Activated T-helper 2 cell treated with anti-CD3 and anti-CD28 coated beads, Interferon-gamma antibody, Interleukin-2, Interleukin-4, amounts not matched to agents 10 μg/mL and 5 μg/mL and 100 μg/mL, durations not matched to agents 14 hours and 24 hours and 36 hours (primary cell): ENCODE data around the gene EGLN3. TPM values are rescaled to one million over a fixed set of nuclear protein-coding genes. Genes with fewer than 3 reads are reported as not detected.

Source experiments
- DNase-seq: peaks from one replicate; pipeline ENCODE4 v3.0.0; 2021; ENCODE audit warnings: low spot score
- H3K27ac Mint-ChIP-seq: one replicate; pipeline ENCODE4 v1.8.0; 2021; ENCODE audit warnings: mixed read lengths
- H3K27me3 Mint-ChIP-seq: one replicate; pipeline ENCODE4 v1.8.0; 2021; ENCODE audit warnings: low read depth, mixed read lengths
- H3K36me3 Mint-ChIP-seq: one replicate; pipeline ENCODE4 v1.8.0; 2021; ENCODE audit warnings: low read depth, mixed read lengths
- H3K4me1 Mint-ChIP-seq: one replicate; pipeline ENCODE4 v1.8.0; 2021; ENCODE audit warnings: low read depth, mixed read lengths
- H3K4me3 Mint-ChIP-seq: one replicate; pipeline ENCODE4 v1.8.0; 2021; ENCODE audit warnings: low read depth, mild to moderate bottlenecking, moderate library complexity, mixed read lengths
- H3K9me3 Mint-ChIP-seq: one replicate; pipeline ENCODE4 v1.8.0; 2021; ENCODE audit warnings: mixed read lengths
- intact Hi-C: fragments of 100-400 bp; cut with micrococcal nuclease; formaldehyde crosslinking; loops from one replicate; pipeline ENCODE4 v1.15.1; 2023
- total RNA-seq: library from RNA; stranded (reverse); gene quantifications from 2 replicates; pipeline ENCODE4 v1.2.3, GENCODE V29; 2022

Gene EGLN3
- total RNA-seq, 1 donor from 2014 or later: 16.0 TPM

DNA sequence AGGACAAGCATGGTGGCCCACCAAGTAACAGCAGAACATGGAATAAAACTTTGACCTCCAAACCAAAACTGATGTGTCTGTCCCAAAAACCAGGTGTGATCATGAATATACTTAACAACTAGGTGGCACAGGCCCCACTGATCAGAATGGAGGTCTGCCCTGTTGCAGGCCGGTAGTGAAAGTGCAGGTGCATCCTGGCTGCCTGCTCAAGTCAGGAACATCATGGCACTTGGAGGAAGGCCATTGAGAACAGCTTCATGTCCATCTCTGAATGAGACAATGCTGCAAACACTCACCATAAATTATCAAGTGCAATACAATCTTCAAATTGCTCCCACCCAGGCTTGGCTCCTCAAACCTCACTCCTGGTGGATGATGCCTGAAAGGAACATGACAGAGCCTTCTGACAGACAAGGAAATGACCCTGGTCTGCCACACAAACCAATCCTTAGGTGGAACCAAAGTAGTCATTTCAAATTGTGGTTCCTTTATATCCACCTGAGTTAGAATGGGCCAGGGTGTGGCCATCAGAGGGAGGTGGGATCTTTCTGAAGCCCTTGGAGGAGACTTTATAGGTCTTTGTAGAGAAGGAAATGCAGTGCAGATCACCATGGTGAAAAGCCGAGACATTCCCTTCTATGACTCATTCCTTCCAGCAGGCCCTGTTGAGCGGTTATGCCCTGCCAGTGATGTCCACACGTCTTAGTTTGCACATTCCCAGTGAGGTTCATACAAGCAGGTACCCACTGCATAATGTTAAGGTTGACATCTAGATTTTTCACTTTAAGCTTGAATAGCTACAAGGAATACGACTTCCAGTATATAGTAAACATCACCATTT lies 36.0 kb downstream of the EGLN3 start:
- Mint-ChIP-seq H3K27ac (no peak overlapping the region), H3K9me3 (no peaks in the 10 kb centered on the region)
- intact Hi-C loops: no loop called here

DNA sequence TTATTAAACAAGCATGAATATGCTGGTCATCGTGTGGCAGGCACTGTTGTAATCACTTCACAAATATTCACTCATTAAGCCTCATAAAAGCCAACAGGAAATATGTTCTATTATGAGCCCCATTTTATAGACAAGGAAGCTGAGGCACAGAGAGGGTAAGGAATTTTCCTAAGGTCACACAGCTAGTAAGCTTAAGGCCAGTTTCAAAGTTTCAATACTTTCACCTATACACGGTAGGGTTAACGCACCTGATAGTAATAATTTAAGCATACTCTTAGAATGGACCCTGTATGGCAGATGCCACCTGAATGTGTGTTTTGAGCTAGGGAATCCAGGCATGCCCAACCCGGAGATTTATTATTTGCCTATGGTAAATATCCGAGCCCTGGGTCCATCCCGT lies 39.8 kb downstream of the EGLN3 start:
- H3K36me3 Mint-ChIP-seq: no peaks in the 10 kb centered on the region
- intact Hi-C loops: no loop called here
- H3K27me3 Mint-ChIP-seq: peaks cover 14% of the 10 kb centered on the region
- H3K4me1 Mint-ChIP-seq: no peaks in the 10 kb centered on the region
- DNase-seq: no peak
- H3K9me3 Mint-ChIP-seq: no peaks in the 10 kb centered on the region
- H3K4me3 Mint-ChIP-seq: no peak overlapping the region
- H3K27ac Mint-ChIP-seq: no peak overlapping the region

More for the DNA sequence above, 36.0 kb downstream of the EGLN3 start:
- H3K4me1 Mint-ChIP-seq: peaks cover 23% of the 10 kb centered on the region
- no peak overlapping the region for H3K4me3 Mint-ChIP-seq
- peaks cover 12% of the 10 kb centered on the region for H3K36me3 Mint-ChIP-seq
- DNase-seq: no peak
- no peaks in the 10 kb centered on the region for H3K27me3 Mint-ChIP-seq

DNA sequence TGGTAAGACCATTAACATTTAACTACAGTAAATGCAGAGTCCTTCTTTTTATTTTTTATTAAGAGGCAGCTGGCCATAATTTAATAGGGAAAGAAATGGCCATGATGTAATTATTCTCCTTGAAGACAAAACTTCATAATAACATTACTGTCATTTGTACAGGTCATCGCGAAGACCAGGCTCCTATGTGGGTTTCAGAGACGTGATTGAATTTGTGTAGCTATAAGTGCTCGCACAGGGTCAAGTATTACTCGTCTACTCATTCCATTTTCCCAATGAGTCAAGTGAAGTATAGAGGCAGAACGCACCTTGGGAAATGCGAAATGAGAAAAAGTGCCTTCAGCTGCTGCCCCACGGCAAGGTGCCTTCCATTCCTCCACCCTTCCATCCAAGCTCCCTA lies 40.4 kb downstream of the EGLN3 start:
- H3K27ac Mint-ChIP-seq: no peak overlapping the region
- no peak overlapping the region for H3K4me3 Mint-ChIP-seq
- no peaks in the 10 kb centered on the region for H3K9me3 Mint-ChIP-seq
- no peaks in the 10 kb centered on the region for H3K4me1 Mint-ChIP-seq
- DNase-seq: no peak
- intact Hi-C loops: no loop called here
- H3K36me3 Mint-ChIP-seq: no peaks in the 10 kb centered on the region
- H3K27me3 Mint-ChIP-seq: peaks cover 18% of the 10 kb centered on the region

GRCh38 chr14:33909380-33910084 lies 41.3 kb downstream of the EGLN3 start:
- Mint-ChIP-seq H3K27me3 (peaks cover 27% of the 10 kb centered on the region), H3K36me3 (no peaks in the 10 kb centered on the region), H3K4me3 (no peak overlapping the region), H3K4me1 (no peaks in the 10 kb centered on the region), H3K27ac (no peak overlapping the region), H3K9me3 (no peaks in the 10 kb centered on the region)
- intact Hi-C loops: no loop called here
- DNase-seq: no peak

DNA sequence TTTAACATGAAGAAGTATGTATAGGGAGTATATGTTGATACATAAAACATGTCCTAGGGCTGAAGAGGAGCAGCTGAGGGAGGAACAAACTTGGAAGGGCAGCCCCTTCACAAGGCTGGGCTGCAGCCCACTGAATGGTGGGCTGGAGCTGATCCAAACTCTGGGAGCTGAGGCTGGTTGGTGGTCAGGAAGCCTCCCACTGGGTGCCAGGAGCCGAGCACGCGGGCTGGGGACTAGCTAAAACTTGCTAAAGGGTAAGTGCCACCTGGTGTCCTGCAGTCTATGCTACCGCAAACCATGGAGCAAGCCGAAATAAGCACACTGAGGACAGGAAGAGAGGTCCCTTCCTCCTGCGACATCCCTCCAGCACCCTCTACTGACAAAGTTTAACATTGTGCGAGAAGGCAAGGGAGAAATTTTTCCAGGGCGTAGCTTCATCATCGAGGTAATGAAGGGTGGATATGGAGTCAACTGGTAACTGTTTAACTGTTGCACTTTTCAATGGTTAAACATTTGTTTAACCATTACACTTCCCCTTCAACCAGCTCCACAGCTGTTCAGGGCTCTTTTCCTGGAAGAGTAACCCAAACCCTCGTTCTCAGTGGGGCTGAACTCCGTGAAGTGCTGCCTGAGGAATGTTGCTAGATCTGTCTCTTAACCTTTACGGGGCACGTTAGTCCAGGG lies 42.2 kb downstream of the EGLN3 start:
- Mint-ChIP-seq H3K27me3 (peaks cover 31% of the 10 kb centered on the region), H3K4me3 (no peak overlapping the region), H3K27ac (no peak overlapping the region), H3K9me3 (no peaks in the 10 kb centered on the region), H3K4me1 (no peaks in the 10 kb centered on the region), H3K36me3 (no peaks in the 10 kb centered on the region)
- no peak for DNase-seq
- intact Hi-C loops: no loop called here

DNA sequence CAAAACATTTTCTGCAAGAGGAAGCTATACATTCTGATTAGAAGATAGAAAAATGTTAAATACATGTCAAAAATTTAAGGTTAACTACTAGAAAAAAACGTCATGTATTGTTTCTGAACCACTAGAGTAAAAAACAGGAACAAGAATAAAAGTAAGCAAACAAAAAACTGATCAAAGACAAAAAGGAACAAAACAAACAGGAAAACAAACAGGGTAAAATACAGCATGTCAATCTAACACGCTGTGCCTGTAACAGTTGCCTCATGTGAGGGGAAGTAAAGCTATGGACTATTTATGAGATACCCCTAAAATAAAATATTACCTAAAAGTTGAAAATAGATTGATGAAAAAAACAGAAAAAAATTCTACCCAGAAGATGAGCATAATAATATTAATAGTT lies 43.9 kb downstream of the EGLN3 start:
- no peaks in the 10 kb centered on the region for H3K36me3 Mint-ChIP-seq
- H3K4me3 Mint-ChIP-seq: no peak overlapping the region
- DNase-seq: no peak
- intact Hi-C loops: no loop called here
- H3K27ac Mint-ChIP-seq: no peak overlapping the region
- H3K27me3 Mint-ChIP-seq: peaks cover 39% of the 10 kb centered on the region
- H3K9me3 Mint-ChIP-seq: peaks cover 5% of the 10 kb centered on the region
- peaks cover 5% of the 10 kb centered on the region for H3K4me1 Mint-ChIP-seq

DNA sequence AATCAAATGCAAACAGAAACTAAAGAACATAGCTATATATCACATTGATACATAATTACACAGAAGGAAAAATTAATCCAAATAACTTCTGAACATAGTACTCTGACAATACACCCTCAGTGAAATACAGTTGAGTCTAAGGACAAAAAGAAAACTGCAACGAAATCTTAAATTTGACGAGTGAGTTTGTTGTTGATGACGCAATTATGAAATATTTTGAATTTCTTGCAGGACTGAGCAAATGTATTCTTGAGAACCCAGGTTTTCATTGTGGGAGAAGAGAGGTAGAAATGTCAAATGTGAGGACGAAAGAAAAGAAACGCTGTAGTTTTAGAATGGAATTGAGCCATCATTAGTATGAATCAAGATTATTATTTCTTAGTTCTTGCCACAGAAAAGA lies 46.3 kb downstream of the EGLN3 start:
- no peak for DNase-seq
- Mint-ChIP-seq H3K9me3 (peaks cover 5% of the 10 kb centered on the region), H3K27me3 (peaks cover 37% of the 10 kb centered on the region), H3K4me1 (peaks cover 5% of the 10 kb centered on the region), H3K36me3 (no peaks in the 10 kb centered on the region), H3K4me3 (no peak overlapping the region), H3K27ac (no peak overlapping the region)
- intact Hi-C loops: no loop called here

GRCh38 chr14:33903369-33903768 lies 47.5 kb downstream of the EGLN3 start:
- no peak overlapping the region for H3K27ac Mint-ChIP-seq
- H3K4me3 Mint-ChIP-seq: no peak overlapping the region
- H3K9me3 Mint-ChIP-seq: peaks cover 5% of the 10 kb centered on the region
- no peaks in the 10 kb centered on the region for H3K36me3 Mint-ChIP-seq
- intact Hi-C loops: no loop called here
- DNase-seq: no peak
- H3K4me1 Mint-ChIP-seq: peaks cover 5% of the 10 kb centered on the region
- peaks cover 37% of the 10 kb centered on the region for H3K27me3 Mint-ChIP-seq

DNA sequence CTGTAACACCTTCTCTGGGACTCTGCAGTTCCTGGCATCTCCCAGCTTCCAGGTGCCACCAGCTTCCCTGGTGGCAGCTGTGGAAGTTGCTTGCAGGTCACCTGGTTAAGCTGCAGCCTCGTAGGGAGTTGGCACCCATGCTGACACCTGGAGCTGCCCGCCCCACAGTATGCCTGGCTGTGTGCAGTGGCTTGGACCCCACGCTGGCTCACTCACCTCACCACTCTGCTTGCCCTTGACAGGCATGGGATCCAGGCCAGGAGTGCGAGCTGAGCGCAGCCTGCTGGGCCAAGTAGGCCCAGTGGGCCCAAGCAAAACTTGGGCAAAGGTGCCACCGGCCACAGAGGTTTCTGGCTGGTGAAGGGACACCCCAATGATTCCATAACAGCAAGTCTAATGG lies 48.5 kb downstream of the EGLN3 start:
- H3K4me1 Mint-ChIP-seq: peaks cover 5% of the 10 kb centered on the region
- no peak overlapping the region for H3K4me3 Mint-ChIP-seq
- no peak overlapping the region for H3K27ac Mint-ChIP-seq
- intact Hi-C loops: no loop called here
- DNase-seq: no peak
- H3K9me3 Mint-ChIP-seq: peaks cover 5% of the 10 kb centered on the region
- no peaks in the 10 kb centered on the region for H3K36me3 Mint-ChIP-seq
- H3K27me3 Mint-ChIP-seq: peaks cover 33% of the 10 kb centered on the region

DNA sequence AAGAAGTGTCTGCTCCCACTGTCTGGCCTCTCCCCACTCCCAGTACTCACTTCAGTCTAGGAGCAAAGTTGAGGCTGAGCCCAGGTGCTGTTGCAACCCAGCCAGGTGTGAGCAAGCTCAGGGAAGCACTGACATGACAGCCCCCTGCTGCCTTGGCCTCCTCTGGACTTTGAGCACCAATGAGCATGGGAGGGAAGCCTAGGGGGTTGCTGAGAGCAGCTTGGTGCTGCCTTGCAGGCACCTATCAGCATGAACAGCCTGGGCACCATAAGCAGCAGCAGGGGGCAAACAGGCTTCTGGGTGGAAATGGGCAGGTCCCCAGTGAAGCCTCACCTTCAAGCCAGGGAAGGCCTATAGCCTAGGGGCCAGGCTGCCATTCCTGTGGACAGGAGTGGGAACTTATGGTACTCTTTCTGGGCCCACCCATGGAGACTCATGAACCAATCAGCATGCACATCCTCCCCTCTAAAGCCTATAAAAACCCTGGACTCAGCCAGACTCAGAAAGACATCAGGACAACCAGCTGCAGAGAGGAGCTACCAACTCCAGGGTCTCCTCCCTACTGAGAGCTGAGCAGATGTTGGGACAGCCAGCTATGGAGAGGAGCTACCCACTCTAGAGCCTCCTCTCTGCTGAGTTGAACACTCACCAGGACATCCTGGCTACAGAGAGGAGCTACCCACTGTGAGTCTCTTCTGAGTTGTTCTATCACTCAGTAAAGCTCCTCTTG lies 49.3 kb downstream of the EGLN3 start:
- no peak overlapping the region for H3K27ac Mint-ChIP-seq
- no peak for DNase-seq

GRCh38 chr14:33900706-33901105 lies 50.2 kb downstream of the EGLN3 start:
- H3K4me3 Mint-ChIP-seq: no peak overlapping the region
- H3K36me3 Mint-ChIP-seq: no peaks in the 10 kb centered on the region
- H3K9me3 Mint-ChIP-seq: peaks cover 8% of the 10 kb centered on the region
- no peak for DNase-seq
- H3K27ac Mint-ChIP-seq: no peak overlapping the region
- peaks cover 26% of the 10 kb centered on the region for H3K27me3 Mint-ChIP-seq
- peaks cover 5% of the 10 kb centered on the region for H3K4me1 Mint-ChIP-seq
- intact Hi-C loops: no loop called here

More for the DNA sequence above, 49.3 kb downstream of the EGLN3 start:
- H3K27me3 Mint-ChIP-seq: peaks cover 27% of the 10 kb centered on the region
- peaks cover 5% of the 10 kb centered on the region for H3K9me3 Mint-ChIP-seq
- H3K36me3 Mint-ChIP-seq: no peaks in the 10 kb centered on the region
- peaks cover 5% of the 10 kb centered on the region for H3K4me1 Mint-ChIP-seq
- no peak overlapping the region for H3K4me3 Mint-ChIP-seq
- intact Hi-C loops: no loop called here

GRCh38 chr14:33899723-33900341 lies 51.0 kb downstream of the EGLN3 start:
- intact Hi-C loops: no loop called here
- Mint-ChIP-seq H3K27ac (no peak overlapping the region), H3K9me3 (peaks cover 14% of the 10 kb centered on the region), H3K4me1 (peaks cover 5% of the 10 kb centered on the region), H3K27me3 (peaks cover 19% of the 10 kb centered on the region), H3K36me3 (no peaks in the 10 kb centered on the region), H3K4me3 (no peak overlapping the region)
- DNase-seq: no peak
